HL-60 (cell line): ENCODE data around the gene FAM151A.

Experiments used
- DNase-seq, 2 experiments: peaks; one replicate each; pipeline ENCODE4 v3.0.0-alpha.2; 2010 to 2020; ENCODE audit warnings: low read depth in 1 of 2, low spot score in 1 of 2
- H3K27ac ChIP-seq: fragments of 250-450 bp; sonication (Bioruptor Pico); replicated peaks from 2 replicates; pipeline ENCODE4 v1.5.1; 2020; ENCODE audit warnings: mild to moderate bottlenecking, moderate library complexity
- H3K27me3 ChIP-seq: fragments of 250-450 bp; sonication (Bioruptor Pico); 2 replicates; pipeline ENCODE4 v1.5.1; 2021; ENCODE audit warnings: mild to moderate bottlenecking, moderate library complexity; ENCODE audit not compliant: insufficient read depth, poor library complexity, severe bottlenecking
- H3K4me3 ChIP-seq: replicated peaks from 2 replicates; pipeline ENCODE4 v1.5.1; 2011; ENCODE audit warnings: mild to moderate bottlenecking, control low read depth, low read length; ENCODE audit not compliant: insufficient read depth
- GABPA ChIP-seq: IDR thresholded peaks from 2 replicates; pipeline ENCODE4 v1.6.1; 2012; ENCODE audit warnings: low read depth
- POLR2AphosphoS5 ChIP-seq: IDR thresholded peaks from 2 replicates; pipeline ENCODE4 v1.6.1; 2012; ENCODE audit warnings: low read depth
- SPI1 ChIP-seq: IDR thresholded peaks from 2 replicates; pipeline ENCODE4 v1.6.1; 2012; ENCODE audit warnings: low read depth, mild to moderate bottlenecking, borderline replicate concordance
- TF ChIP-seq, protein P1 (sequence below): IDR thresholded peaks from one replicate; pipeline ENCODE4 v1.5.1; 2011; ENCODE audit warnings: low read length, control low read depth, inconsistent platforms; ENCODE audit not compliant: insufficient read depth
- TF ChIP-seq, protein P2 (sequence below): IDR thresholded peaks from 2 replicates; pipeline ENCODE4 v1.6.1; 2012; ENCODE audit warnings: low read depth; ENCODE audit not compliant: insufficient replicate concordance

Gene FAM151A

DNA sequence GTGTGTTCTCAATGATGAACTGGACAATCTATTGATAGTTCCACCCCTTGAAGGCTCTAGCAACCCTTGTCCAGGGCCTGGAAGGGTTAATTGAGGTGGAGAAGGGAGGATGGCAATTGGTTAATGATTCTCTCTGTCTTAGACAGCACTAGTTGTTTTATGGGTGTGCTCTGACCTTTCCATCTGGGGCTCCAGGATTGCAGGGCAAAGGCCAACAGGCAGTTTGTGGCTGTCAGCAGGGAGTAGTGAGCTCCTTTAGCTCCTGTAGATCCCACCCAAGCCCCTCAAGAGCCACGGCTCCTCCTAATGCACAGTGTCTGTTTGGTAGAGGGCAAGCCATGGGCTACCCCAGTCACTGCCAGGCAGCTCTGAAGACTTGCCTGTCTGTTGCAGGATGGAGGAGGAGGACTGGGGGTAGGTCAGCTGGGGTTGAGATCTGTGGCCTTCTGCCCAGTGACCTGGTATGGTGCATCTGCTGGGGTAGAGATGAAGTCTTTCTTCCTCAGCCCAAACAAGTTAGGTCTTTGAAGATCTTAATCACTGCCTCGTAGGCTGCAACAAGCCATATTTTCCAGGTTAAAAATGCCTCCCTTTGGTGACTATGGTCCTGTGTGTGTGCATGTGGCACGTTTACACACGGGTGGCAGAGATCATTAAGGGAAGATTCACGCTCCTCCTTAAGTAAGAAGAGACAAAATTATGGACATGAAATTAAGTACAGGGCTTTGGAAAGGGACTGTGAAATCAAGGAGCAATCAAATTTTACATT lies 26.0 kb upstream of the FAM151A start:
- TF ChIP-seq POLR2AphosphoS5 (no peak), GABPA (no peak), SPI1 (no peak)
- TF ChIP-seq, protein P1, sequence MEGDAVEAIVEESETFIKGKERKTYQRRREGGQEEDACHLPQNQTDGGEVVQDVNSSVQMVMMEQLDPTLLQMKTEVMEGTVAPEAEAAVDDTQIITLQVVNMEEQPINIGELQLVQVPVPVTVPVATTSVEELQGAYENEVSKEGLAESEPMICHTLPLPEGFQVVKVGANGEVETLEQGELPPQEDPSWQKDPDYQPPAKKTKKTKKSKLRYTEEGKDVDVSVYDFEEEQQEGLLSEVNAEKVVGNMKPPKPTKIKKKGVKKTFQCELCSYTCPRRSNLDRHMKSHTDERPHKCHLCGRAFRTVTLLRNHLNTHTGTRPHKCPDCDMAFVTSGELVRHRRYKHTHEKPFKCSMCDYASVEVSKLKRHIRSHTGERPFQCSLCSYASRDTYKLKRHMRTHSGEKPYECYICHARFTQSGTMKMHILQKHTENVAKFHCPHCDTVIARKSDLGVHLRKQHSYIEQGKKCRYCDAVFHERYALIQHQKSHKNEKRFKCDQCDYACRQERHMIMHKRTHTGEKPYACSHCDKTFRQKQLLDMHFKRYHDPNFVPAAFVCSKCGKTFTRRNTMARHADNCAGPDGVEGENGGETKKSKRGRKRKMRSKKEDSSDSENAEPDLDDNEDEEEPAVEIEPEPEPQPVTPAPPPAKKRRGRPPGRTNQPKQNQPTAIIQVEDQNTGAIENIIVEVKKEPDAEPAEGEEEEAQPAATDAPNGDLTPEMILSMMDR, result no peak
- TF ChIP-seq, protein P2, sequence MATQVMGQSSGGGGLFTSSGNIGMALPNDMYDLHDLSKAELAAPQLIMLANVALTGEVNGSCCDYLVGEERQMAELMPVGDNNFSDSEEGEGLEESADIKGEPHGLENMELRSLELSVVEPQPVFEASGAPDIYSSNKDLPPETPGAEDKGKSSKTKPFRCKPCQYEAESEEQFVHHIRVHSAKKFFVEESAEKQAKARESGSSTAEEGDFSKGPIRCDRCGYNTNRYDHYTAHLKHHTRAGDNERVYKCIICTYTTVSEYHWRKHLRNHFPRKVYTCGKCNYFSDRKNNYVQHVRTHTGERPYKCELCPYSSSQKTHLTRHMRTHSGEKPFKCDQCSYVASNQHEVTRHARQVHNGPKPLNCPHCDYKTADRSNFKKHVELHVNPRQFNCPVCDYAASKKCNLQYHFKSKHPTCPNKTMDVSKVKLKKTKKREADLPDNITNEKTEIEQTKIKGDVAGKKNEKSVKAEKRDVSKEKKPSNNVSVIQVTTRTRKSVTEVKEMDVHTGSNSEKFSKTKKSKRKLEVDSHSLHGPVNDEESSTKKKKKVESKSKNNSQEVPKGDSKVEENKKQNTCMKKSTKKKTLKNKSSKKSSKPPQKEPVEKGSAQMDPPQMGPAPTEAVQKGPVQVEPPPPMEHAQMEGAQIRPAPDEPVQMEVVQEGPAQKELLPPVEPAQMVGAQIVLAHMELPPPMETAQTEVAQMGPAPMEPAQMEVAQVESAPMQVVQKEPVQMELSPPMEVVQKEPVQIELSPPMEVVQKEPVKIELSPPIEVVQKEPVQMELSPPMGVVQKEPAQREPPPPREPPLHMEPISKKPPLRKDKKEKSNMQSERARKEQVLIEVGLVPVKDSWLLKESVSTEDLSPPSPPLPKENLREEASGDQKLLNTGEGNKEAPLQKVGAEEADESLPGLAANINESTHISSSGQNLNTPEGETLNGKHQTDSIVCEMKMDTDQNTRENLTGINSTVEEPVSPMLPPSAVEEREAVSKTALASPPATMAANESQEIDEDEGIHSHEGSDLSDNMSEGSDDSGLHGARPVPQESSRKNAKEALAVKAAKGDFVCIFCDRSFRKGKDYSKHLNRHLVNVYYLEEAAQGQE, result no peak
- Histone ChIP-seq H3K27me3 (no peaks in the 10 kb centered on the region), H3K4me3 (no peak overlapping the region), H3K27ac (no peak overlapping the region)
- no peak for DNase-seq

DNA sequence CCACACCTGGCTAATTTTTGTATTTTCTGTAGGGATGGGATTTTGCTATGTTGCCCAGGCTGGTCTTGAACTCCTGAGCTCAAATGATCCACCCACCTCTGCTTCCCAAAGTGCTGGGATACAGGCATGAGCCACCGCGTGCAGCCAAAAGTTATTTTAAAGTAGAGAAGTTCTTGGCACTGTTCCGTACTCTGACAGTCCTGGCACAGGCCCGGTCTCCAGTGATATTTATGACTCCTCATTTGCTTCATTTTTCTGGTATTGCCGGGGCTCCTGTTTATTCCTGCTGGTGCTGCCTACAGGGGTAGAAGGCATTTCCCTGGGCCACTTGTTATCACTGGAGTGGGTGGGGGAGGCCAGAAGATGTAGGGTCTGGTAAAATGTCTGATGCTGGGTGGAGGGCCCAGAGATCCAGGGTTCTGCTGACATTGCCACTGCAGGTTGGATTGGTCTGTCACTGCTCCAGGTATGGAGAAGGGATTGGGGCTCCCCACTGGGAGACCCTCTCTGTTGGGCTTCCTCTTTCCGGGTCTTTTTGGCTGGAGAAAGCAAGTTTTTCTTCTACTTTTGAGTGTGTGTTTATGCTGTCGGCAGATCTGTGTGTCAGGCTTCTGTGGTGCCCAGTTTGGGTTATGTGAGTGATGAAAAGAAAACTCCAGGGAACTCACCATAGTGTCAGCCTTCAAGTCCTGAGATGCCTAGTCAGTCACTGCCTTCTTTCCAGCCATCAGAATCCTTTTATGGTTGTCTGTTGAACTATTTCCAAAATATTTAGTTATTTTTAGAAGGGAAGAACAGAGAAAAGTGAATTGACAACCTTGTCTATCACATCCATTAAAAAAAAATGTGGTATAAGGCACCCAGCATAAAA lies 22.7 kb upstream of the FAM151A start:
- H3K27ac ChIP-seq, result no peak overlapping the region
- no peak overlapping the region for H3K4me3 ChIP-seq
- TF ChIP-seq POLR2AphosphoS5, result no peak
- no peaks in the 10 kb centered on the region for H3K27me3 ChIP-seq
- DNase-seq, result no peak

- no peak for DNase-seq
- Histone ChIP-seq H3K4me3 (no peak overlapping the region), H3K27ac (no peak overlapping the region), H3K27me3 (no peaks in the 10 kb centered on the region)
- TF ChIP-seq GABPA (no peak), POLR2AphosphoS5 (no peak), SPI1 (no peak)
- TF ChIP-seq, protein P2, result no peak
These were observed 20.4 kb upstream of the FAM151A start for GRCh38 chr1:54643736-54644135.

DNA sequence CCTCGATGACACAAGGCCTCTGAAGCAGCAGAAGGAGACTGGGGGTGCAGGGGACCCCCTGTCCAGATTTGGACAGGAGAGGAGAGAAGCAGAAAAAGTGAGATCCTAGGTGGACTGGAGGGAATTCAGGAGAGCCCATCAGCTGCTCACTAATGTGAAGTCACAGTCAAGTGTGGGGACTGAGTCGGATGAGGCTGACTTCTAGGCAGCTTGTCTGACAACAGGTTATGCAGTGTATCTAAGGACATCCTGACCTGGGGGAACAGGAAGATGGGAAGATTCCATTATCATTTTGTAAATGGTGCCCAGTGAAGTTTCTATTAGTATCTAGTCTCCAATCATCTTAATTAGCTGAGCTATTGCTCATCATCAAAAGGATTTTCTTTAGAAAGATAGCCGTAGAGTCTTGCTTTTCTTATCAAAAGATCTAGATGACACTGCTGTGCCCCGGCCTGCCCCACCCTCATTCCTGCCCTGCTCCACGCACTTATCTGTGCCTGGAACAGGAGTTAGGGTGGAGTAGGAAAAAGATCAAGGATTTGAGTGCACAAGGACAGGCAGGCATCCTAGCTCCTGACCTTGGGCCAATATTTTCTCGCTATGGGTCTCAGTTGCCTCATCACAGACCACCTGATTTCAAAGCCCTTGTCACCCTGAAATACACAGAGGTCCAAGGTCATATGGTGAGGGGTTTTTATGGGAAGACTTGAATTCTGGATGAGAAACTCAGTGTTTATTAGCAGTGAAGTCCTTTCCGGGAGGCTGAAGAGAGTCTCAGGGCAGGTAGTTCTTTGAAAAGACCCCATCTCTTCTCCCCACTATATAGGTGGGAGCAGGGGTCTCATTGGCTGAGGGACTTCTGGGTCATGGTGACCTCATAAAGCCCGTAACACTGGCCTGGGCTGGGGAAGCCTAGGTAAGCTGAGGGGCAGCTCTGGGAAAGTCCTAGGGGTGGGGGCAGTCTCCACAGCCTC lies 17.8 kb upstream of the FAM151A start, which contains the start of gene MROH7:
Gene MROH7, plus strand, starts transcription at position 924 of the 974 bp plus-strand sequence. CDS start 11,141 bp downstream, outside the sequence.
- TF ChIP-seq, protein P2, result no peak
- no peak for TF ChIP-seq SPI1
- TF ChIP-seq, protein P1, result no peak
- no peak for TF ChIP-seq GABPA
- no peak within 1 kb of the TSS for H3K4me3 ChIP-seq
- no peak for DNase-seq
- H3K27me3 ChIP-seq, result no peaks in the 10 kb centered on the region
- H3K27ac ChIP-seq, result no peak within 1 kb of the TSS
